Measurements from ENCODE around the gene NME7. TPM values are rescaled to one million over a fixed set of nuclear protein-coding genes. Genes with fewer than 3 reads are reported as not detected.
"Not testable (repeated sequence)": the region's sequence is repeated elsewhere in the genome, so short reads cannot be mapped to it uniquely, and the experiment has no call there.

Gene NME7
- total RNA-seq, 2 donors from 2014 or later, result 4.1 to 4.8 TPM

- H3K4me1 ChIP-seq, result no peaks in the 10 kb centered on the region
- no peak for DNase-seq
- H3K4me3 ChIP-seq, result no peak overlapping the region
- H3K27ac ChIP-seq, result no peak overlapping the region
- no peaks in the 10 kb centered on the region for H3K36me3 ChIP-seq
- H3K27me3 ChIP-seq, result no peaks in the 10 kb centered on the region
- H3K9ac ChIP-seq (ENCODE audit: low read depth in 2 of 2, low read length in 2 of 2), result no peak overlapping the region
- TF ChIP-seq CTCF (IDR thresholded peaks at IDR 0.05), result no peak
- intact Hi-C loops (cut with DNase I), result no loop called here
- H3K9me3 ChIP-seq, result no peaks in the 10 kb centered on the region
Measured at GRCh38 chr1:169193191-169193850, 174.3 kb downstream of the NME7 start.

- intact Hi-C loops (cut with DNase I), result no loop called here
- no peaks in the 10 kb centered on the region for H3K27me3 ChIP-seq
- no peak overlapping the region for H3K27ac ChIP-seq
- no peak overlapping the region for H3K9ac ChIP-seq (ENCODE audit: low read depth in 2 of 2, low read length in 2 of 2)
- DNase-seq, result no peak
- TF ChIP-seq CTCF (IDR thresholded peaks at IDR 0.05), result no peak
- H3K4me3 ChIP-seq, result no peak overlapping the region
- no peaks in the 10 kb centered on the region for H3K4me1 ChIP-seq
- H3K9me3 ChIP-seq, result no peaks in the 10 kb centered on the region
- H3K36me3 ChIP-seq, result no peaks in the 10 kb centered on the region
Measured at GRCh38 chr1:169186106-169186505, 181.5 kb downstream of the NME7 start.

GRCh38 chr1:169184812-169185211 lies 182.8 kb downstream of the NME7 start:
- TF ChIP-seq CTCF (IDR thresholded peaks at IDR 0.05), result no peak
- Histone ChIP-seq H3K9ac (ENCODE audit: low read depth in 2 of 2, low read length in 2 of 2) (no peak overlapping the region), H3K4me3 (no peak overlapping the region), H3K4me1 (no peaks in the 10 kb centered on the region), H3K27ac (no peak overlapping the region), H3K27me3 (no peaks in the 10 kb centered on the region), H3K36me3 (no peaks in the 10 kb centered on the region), H3K9me3 (no peaks in the 10 kb centered on the region)
- intact Hi-C loops (cut with DNase I), result no loop called here
- no peak for DNase-seq

- Histone ChIP-seq H3K4me3 (no peak overlapping the region), H3K9me3 (no peaks in the 10 kb centered on the region), H3K27ac (no peak overlapping the region), H3K9ac (ENCODE audit: low read depth in 2 of 2, low read length in 2 of 2) (no peak overlapping the region), H3K4me1 (no peaks in the 10 kb centered on the region), H3K36me3 (no peaks in the 10 kb centered on the region), H3K27me3 (no peaks in the 10 kb centered on the region)
- intact Hi-C loops (cut with DNase I), result no loop called here
- DNase-seq, result no peak
- no peak for TF ChIP-seq CTCF (IDR thresholded peaks at IDR 0.05)
Measured at GRCh38 chr1:169180174-169180573, 187.4 kb downstream of the NME7 start.

- H3K9ac ChIP-seq (ENCODE audit: low read depth in 2 of 2, low read length in 2 of 2); H3K36me3 ChIP-seq; H3K4me1 ChIP-seq; H3K27me3 ChIP-seq; H3K9me3 ChIP-seq; DNase-seq; H3K4me3 ChIP-seq; H3K27ac ChIP-seq; intact Hi-C loops (cut with DNase I): not testable (repeated sequence)
Measured at GRCh38 chr1:169179431-169179830, 188.2 kb downstream of the NME7 start.

GRCh38 chr1:169175461-169175860 lies 192.1 kb downstream of the NME7 start:
- Histone ChIP-seq H3K4me1 (no peaks in the 10 kb centered on the region), H3K27me3 (no peaks in the 10 kb centered on the region), H3K9me3 (no peaks in the 10 kb centered on the region), H3K4me3 (no peak overlapping the region), H3K36me3 (no peaks in the 10 kb centered on the region), H3K27ac (no peak overlapping the region), H3K9ac (ENCODE audit: low read depth in 2 of 2, low read length in 2 of 2) (no peak overlapping the region)
- DNase-seq, result no peak
- intact Hi-C loops (cut with DNase I), result no loop called here
- no peak for TF ChIP-seq CTCF (IDR thresholded peaks at IDR 0.05)
